Right kidney (tissue), 9 donors: ENCODE measurements around the gene ZNF136.

Experiments used
- DNase-seq: peaks from one replicate; pipeline ENCODE4 v3.0.0-alpha.2; 2016
- long read RNA-seq, 8 donors: transcript quantifications; one replicate each; lab custom pipeline, GENCODE V29; 2026

Gene ZNF136
- long read RNA-seq, donor 1, partial matches to known transcripts = 11 of 14 reads
- long read RNA-seq, donor 1, other reads (novel, unspliced or antisense) = 0 of 14 reads
- long read RNA-seq, donor 2, partial matches to known transcripts = 0 of 1 reads
- long read RNA-seq, donor 2, other reads (novel, unspliced or antisense) = 0 of 1 reads
- long read RNA-seq, donor 3, partial matches to known transcripts = 0 of 1 reads
- long read RNA-seq, donor 3, other reads (novel, unspliced or antisense) = 0 of 1 reads
- long read RNA-seq, donor 4, partial matches to known transcripts = 0 of 7 reads
- long read RNA-seq, donor 4, other reads (novel, unspliced or antisense) = 0 of 7 reads
- long read RNA-seq, donor 5, partial matches to known transcripts = 0 of 1 reads
- long read RNA-seq, donor 5, other reads (novel, unspliced or antisense) = 0 of 1 reads
- long read RNA-seq, donor 6, partial matches to known transcripts = 0 of 2 reads
- long read RNA-seq, donor 6, other reads (novel, unspliced or antisense) = 0 of 2 reads
- long read RNA-seq, donor 7 = 0 reads
- long read RNA-seq, donor 8, partial matches to known transcripts = 0 of 5 reads
- long read RNA-seq, donor 8, other reads (novel, unspliced or antisense) = 5 of 5 reads

- DNase-seq = peak; percentile 88
Measured at GRCh38 chr19:12162882-12163806, at the start of gene ZNF136. TSS of gene ZNF136 (plus strand) at chr19:12163096. CDS start at chr19:12163204, 108 bp downstream.

DNA sequence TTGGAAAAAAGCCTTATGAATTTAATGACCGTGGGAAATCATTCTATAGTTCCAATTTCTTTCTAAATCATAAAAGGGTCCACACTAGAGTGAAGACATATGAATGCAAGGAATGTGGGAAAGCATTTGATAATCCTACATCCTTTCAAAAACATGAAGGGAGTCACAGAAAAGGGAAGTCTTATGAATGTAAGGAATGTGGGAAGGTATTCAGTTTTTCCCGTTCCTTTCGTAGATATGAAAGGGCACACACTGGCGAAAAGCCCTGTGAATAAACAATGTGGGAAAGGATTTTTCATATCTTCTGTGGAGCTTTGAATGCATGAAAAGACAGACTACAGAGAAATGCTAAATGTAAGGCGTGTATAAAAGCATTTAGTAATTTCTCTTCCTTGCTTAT lies 49.8 kb upstream of the ZNF136 start:
- DNase-seq = no peak

GRCh38 chr19:12117201-12117970 lies 45.5 kb upstream of the ZNF136 start:
- no peak for DNase-seq

DNA sequence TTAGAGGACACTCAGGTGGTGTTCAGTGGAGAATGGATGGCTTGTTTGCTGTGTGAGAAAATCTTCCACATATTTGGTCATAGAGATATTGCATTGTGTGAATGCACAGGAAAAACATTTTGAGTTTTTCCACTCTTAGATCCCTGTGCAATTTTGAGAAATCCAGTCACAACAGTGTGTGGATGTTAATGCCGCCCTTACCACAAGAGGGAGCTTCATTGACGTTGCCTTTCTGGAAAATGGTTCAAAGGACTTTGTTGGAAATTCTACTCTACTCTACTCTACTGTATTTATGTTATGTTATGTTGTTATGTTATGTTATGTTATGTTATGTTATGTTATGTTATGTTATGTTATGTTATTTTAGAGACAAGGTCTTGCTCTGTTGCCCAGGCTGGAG lies 36.2 kb upstream of the ZNF136 start:
- no peak for DNase-seq

DNA sequence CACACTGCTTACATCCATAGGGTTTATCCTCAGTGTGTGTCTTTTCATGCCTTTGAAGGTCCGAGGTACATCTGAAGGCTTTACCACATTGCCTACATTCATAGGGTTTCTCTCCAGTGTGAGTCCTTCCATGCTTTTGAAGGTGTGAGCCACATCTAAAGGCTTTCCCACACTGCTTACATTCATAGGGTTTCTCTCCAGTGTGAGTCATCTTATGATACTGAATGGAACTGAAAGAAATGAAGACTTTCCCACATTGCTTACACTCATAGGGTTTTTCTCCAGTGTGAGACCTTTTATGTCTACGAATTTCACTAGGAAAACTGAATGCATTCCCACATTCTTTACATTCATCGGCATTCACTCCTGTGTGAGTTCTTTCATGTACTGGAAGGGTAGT lies 29.8 kb upstream of the ZNF136 start:
- DNase-seq = no peak

DNA sequence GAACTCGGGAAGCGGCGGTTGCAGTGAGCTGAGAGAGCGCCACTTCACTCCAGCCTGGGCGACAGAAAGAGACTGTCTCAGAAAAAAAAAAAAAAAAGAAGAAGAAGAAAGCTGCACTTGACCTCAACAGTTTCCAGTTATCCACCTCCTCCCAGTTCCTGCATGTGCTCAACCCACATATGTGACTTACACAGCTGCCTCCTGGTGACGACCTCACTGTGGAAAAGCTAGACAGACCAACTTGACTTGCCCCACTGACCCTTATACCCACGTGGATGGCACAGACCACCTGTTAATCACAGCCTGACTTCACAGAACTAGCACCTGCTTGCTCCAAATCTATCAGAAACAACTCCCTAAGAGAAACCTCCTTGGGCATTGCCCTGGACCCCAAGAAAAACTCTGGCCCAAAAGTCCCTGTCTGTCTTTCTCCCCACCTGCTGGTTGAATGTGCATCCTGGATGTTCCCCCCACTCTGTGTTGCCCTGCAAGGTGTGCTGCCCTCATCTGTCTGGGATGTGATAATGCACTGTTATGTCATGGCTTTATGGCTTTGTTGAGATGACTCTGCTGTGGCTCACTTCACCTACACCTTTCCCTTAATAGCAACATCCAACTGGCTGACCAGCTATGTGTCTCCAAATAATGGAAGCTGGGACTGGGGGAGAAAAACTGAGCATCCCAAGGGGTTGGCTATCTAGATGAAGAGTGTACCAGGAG lies 25.5 kb upstream of the ZNF136 start:
- DNase-seq = no peak

DNA sequence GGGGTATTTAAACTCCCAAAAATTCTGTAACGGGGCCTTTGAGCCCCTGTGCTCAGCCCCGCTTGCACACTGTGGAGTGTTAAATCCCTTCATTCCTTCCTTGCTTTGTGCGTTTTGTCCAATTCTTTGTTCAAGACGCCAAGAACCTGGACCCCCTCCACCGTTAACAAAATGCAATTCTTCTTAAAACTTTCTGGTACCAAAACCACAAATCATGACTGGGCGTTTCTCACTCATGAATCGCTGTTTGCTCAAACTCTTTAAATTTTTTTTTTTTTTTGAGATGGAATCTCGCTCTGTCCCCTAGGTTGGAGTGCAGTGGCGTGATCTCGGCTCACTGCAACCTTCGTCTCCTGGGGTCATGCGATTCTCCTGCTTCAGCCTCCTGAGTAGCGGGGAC lies 23.6 kb upstream of the ZNF136 start:
- DNase-seq = peak; percentile 43

GRCh38 chr19:12139885-12140544 lies 22.9 kb upstream of the ZNF136 start, which contains the start of gene ZNF20:
TSS of gene ZNF20 (minus strand) at chr19:12140350. CDS start at chr19:12140182, 168 bp downstream.
- DNase-seq = peak; percentile 93

- peak; percentile 61 for DNase-seq
Measured at GRCh38 chr19:12140545-12141404, 22.1 kb upstream of the ZNF136 start.

- no peak for DNase-seq
Measured at GRCh38 chr19:12141405-12141736, 21.5 kb upstream of the ZNF136 start.

GRCh38 chr19:12145348-12145747 lies 17.5 kb upstream of the ZNF136 start:
- no peak for DNase-seq

GRCh38 chr19:12155324-12155860 lies 7.5 kb upstream of the ZNF136 start:
- DNase-seq = no peak

- DNase-seq = peak; percentile 89
Measured at GRCh38 chr19:12156223-12157058, 6.5 kb upstream of the ZNF136 start, which contains the start of gene ZNF625. TSS of gene ZNF625 (minus strand) at chr19:12156734. CDS start at chr19:12156558, 176 bp downstream.

- no peak for DNase-seq
Measured at GRCh38 chr19:12159773-12160414, 3.0 kb upstream of the ZNF136 start.

GRCh38 chr19:12162513-12162881 lies 399 bp upstream of the ZNF136 start:
- no peak for DNase-seq

DNA sequence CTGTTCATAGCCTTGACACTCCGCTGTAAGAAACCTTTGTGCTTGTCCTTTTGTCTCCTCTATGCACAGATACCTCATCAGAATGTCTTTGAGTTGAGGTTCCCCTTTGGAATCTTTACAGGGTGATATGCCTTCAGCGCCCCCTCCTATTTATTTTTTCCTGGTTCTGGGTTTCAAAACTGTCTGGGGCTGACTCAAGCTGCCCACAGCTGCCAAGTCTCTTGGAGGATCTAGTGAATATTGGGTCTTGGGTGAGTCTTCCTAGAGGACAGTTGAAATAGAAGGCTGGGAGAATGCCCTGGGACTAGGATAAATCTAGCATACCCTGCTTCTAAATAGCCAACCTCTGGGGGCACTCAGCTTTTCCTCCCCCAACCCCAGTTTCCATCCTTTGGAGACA lies 930 bp downstream of the ZNF136 start:
- DNase-seq = no peak

DNA sequence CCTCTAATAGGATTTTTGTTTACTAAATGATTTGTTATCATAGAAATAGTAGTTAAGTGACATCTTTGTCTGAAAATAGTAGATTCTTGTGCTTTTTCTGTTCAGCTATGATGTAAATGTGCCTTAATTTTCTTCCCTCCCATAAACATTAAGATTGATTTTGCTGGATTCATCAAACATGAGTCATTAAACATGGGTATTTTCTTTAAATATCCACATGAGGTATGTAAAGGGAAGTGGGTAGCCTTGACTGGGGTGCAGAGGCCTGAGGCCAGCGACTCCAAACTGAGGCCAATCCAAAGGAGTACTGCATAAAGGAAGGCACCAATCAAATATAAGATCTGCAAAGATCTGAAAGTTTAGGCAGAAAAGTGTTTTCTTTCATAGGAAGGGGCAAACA lies 3.7 kb downstream of the ZNF136 start:
- no peak for DNase-seq

GRCh38 chr19:12180377-12180776 lies 17.5 kb downstream of the ZNF136 start:
- DNase-seq = no peak
